IPS-18c (cell line): ENCODE measurements around the gene S100A10.

Source experiments
- H3K4me3 ChIP-seq: 2 replicates; pipeline ENCODE4 v1.7.0; 2013; ENCODE audit warnings: low read depth, mild to moderate bottlenecking, low read length, moderate library complexity; ENCODE audit not compliant: insufficient read depth
- H3K9me3 ChIP-seq: one replicate; pipeline ENCODE4 v1.6.1; 2013; ENCODE audit warnings: mild to moderate bottlenecking, low read length, moderate library complexity; ENCODE audit not compliant: control insufficient read depth, insufficient read depth

Gene S100A10

GRCh38 chr1:151993084-151993733 is 450 bp downstream of the S100A10 start:
- Histone ChIP-seq H3K9me3 (no peaks in the 10 kb centered on the region), H3K4me3 (peak overlapping the region; percentile 72)

GRCh38 chr1:151992303-151993083 is 1.2 kb downstream of the S100A10 start:
- peak overlapping the region; percentile 72 for H3K4me3 ChIP-seq
- H3K9me3 ChIP-seq: no peaks in the 10 kb centered on the region

GRCh38 chr1:151991663-151992302 is 1.9 kb downstream of the S100A10 start:
- Histone ChIP-seq H3K4me3 (peak overlapping the region; percentile 72), H3K9me3 (no peaks in the 10 kb centered on the region)

GRCh38 chr1:151990856-151991198 is 2.8 kb downstream of the S100A10 start:
- Histone ChIP-seq H3K9me3 (no peaks in the 10 kb centered on the region), H3K4me3 (no peak overlapping the region)

- no peaks in the 10 kb centered on the region for H3K9me3 ChIP-seq
- no peak overlapping the region for H3K4me3 ChIP-seq
Observed at GRCh38 chr1:151990058-151990855, 3.4 kb downstream of the S100A10 start.

GRCh38 chr1:151989211-151989862 is 4.3 kb downstream of the S100A10 start:
- Histone ChIP-seq H3K4me3 (no peak overlapping the region), H3K9me3 (no peaks in the 10 kb centered on the region)

- Histone ChIP-seq H3K4me3 (no peak overlapping the region), H3K9me3 (no peaks in the 10 kb centered on the region)
Observed at GRCh38 chr1:151988405-151988923, 5.2 kb downstream of the S100A10 start.

GRCh38 chr1:151986501-151987190 is 7.0 kb downstream of the S100A10 start:
- Histone ChIP-seq H3K9me3 (no peaks in the 10 kb centered on the region), H3K4me3 (no peak overlapping the region)

GRCh38 chr1:151985768-151986167 is 7.9 kb downstream of the S100A10 start:
- no peaks in the 10 kb centered on the region for H3K9me3 ChIP-seq
- H3K4me3 ChIP-seq: no peak overlapping the region

- H3K9me3 ChIP-seq: no peaks in the 10 kb centered on the region
- H3K4me3 ChIP-seq: no peak overlapping the region
Observed at GRCh38 chr1:151985270-151985669, 8.4 kb downstream of the S100A10 start.

- no peaks in the 10 kb centered on the region for H3K9me3 ChIP-seq
- no peak overlapping the region for H3K4me3 ChIP-seq
Observed at GRCh38 chr1:151984313-151984956, 9.2 kb downstream of the S100A10 start.

- H3K9me3 ChIP-seq: no peaks in the 10 kb centered on the region
- no peak overlapping the region for H3K4me3 ChIP-seq
Observed at GRCh38 chr1:151982300-151983005, 11.2 kb downstream of the S100A10 start.

GRCh38 chr1:151981178-151981525 is 12.5 kb downstream of the S100A10 start:
- H3K4me3 ChIP-seq: no peak overlapping the region

GRCh38 chr1:151980287-151981177 is 13.1 kb downstream of the S100A10 start:
- Histone ChIP-seq H3K4me3 (no peak overlapping the region), H3K9me3 (no peaks in the 10 kb centered on the region)

More at GRCh38 chr1:151981178-151981525, 12.5 kb downstream of the S100A10 start:
- no peaks in the 10 kb centered on the region for H3K9me3 ChIP-seq

- Histone ChIP-seq H3K9me3 (no peaks in the 10 kb centered on the region), H3K4me3 (no peak overlapping the region)
Observed at GRCh38 chr1:151978922-151979321, 14.7 kb downstream of the S100A10 start.
